HCT116 (cell line): ENCODE data around the gene CCL4L2. TPM values are rescaled to one million over a fixed set of nuclear protein-coding genes. Genes with fewer than 3 reads are reported as not detected.
"Not testable (repeated sequence)": the region's sequence is repeated elsewhere in the genome, so short reads cannot be mapped to it uniquely, and the experiment has no call there.

Experiments used
- ATAC-seq: fragments of 200-7000 bp; cut with Tn5 transposase; 2 replicates; pipeline ENCODE4 v1.9.1; 2020; ENCODE audit warnings: mild to moderate bottlenecking, moderate library complexity
- BruUV-seq: library from RNA; stranded (reverse); fragments of 400-500 nt; replicated peaks from 2 replicates; lab custom pipeline; 2021; lab: Mats Ljungman, UMichigan
- CTCF ChIA-PET: fragments of 300-600 bp; sonication (Branson Sonifier 250); formaldehyde crosslinking; loops from one replicate; lab custom pipeline; 2021; ENCODE audit warnings: antibody characterized with exemption; lab: Charles Lee
- POLR2A ChIA-PET: fragments of 300-600, 350-600 bp; sonication (Branson Sonifier 250); formaldehyde crosslinking; loops from one replicate; lab custom pipeline; 2021; ENCODE audit warnings: antibody characterized with exemption; lab: Charles Lee
- RAD21 ChIA-PET, 2 experiments: fragments of 300-600 bp; sonication (Branson Sonifier 250); formaldehyde crosslinking; loops; one replicate each; lab custom pipeline; 2023; ENCODE audit warnings: low total read pairs in 2 of 2; ENCODE audit not compliant: uncharacterized antibody in 2 of 2, unreplicated experiment in 2 of 2, low non-redundant PET in 1 of 2; lab: Charles Lee
- DNase-seq: peaks from one replicate; pipeline ENCODE4 v3.0.0-alpha.2; 2010; ENCODE audit warnings: low read depth, low spot score
- H2AFZ ChIP-seq: fragments of 200-600 bp; shearing (Covaris generic), sonication (generic); 2 replicates; pipeline ENCODE4 v1.6.1; 2017; ENCODE audit warnings: low read depth, mixed run types, mixed read lengths, antibody characterized with exemption, low read length; ENCODE audit not compliant: poor library complexity, severe bottlenecking
- H3K27ac ChIP-seq: 2 replicates; pipeline ENCODE4 v1.5.1; 2012; ENCODE audit warnings: low read depth, low read length
- H3K27me3 ChIP-seq: fragments of 200-600 bp; sonication (generic); 2 replicates; pipeline ENCODE4 v1.6.1; 2016; ENCODE audit warnings: mixed run types, low read length, mixed read lengths; ENCODE audit not compliant: insufficient read depth
- H3K36me3 ChIP-seq, 2 experiments: fragments of 200-500 bp in 1 of 2; fragments of 200-600 bp in 1 of 2; sonication (Bioruptor generic) in 1 of 2; sonication (generic) in 1 of 2; 2 replicates each; pipeline versions ENCODE4 v1.5.1 to v1.6.1; 2014 to 2016; ENCODE audit warnings: low read length in 2 of 2, inconsistent platforms in 1 of 2, mixed read lengths in 1 of 2, mixed run types in 1 of 2; ENCODE audit not compliant: insufficient read depth in 2 of 2, control insufficient read depth in 1 of 2
- H3K4me1 ChIP-seq, 2 experiments: fragments of 200-600 bp in 1 of 2; sonication (generic) in 1 of 2; 2 replicates each; pipeline versions ENCODE4 v1.5.1 to v1.6.1; 2012 to 2017; ENCODE audit warnings: low read length in 2 of 2, inconsistent platforms in 1 of 2, mild to moderate bottlenecking in 1 of 2, mixed read lengths in 1 of 2, mixed run types in 1 of 2, moderate library complexity in 1 of 2; ENCODE audit not compliant: insufficient read depth in 2 of 2, control insufficient read depth in 1 of 2
- H3K4me2 ChIP-seq: fragments of 200-600 bp; sonication (generic); 2 replicates; pipeline ENCODE4 v1.6.1; 2017; ENCODE audit warnings: mixed run types, low read length, mixed read lengths
- H3K4me3 ChIP-seq, 2 experiments: fragments of 200-600 bp in 1 of 2; sonication (generic) in 1 of 2; replicated peaks in 1 of 2; 2 replicates each; pipeline ENCODE4 v1.5.1; 2011 to 2016; ENCODE audit warnings: low read length in 2 of 2, control low read depth in 1 of 2, low read depth in 1 of 2, mild to moderate bottlenecking in 1 of 2, mixed read lengths in 1 of 2, mixed run types in 1 of 2
- H3K79me2 ChIP-seq: fragments of 200-600 bp; sonication (generic); 2 replicates; pipeline ENCODE4 v1.6.1; 2017; ENCODE audit warnings: mild to moderate bottlenecking, mixed run types, low read length, moderate library complexity, mixed read lengths; ENCODE audit not compliant: insufficient read depth
- H3K9ac ChIP-seq: fragments of 200-600 bp; sonication (generic); 2 replicates; pipeline ENCODE4 v1.6.1; 2016; ENCODE audit warnings: low read length, mixed read lengths
- H3K9me2 ChIP-seq: fragments of 200-600 bp; sonication (generic), shearing (Covaris generic); 2 replicates; pipeline ENCODE4 v1.6.1; 2017; ENCODE audit warnings: mixed run types, mild to moderate bottlenecking, moderate library complexity; ENCODE audit not compliant: insufficient read depth
- H3K9me3 ChIP-seq, 2 experiments: fragments of 200-500 bp in 1 of 2; fragments of 200-600 bp in 1 of 2; sonication (Bioruptor generic) in 1 of 2; sonication (generic) in 1 of 2; 2 replicates each; pipeline ENCODE4 v1.6.1; 2014 to 2017; ENCODE audit warnings: low read length in 2 of 2, mixed read lengths in 2 of 2, inconsistent platforms in 1 of 2, low read depth in 1 of 2, mild to moderate bottlenecking in 1 of 2, mixed run types in 1 of 2, moderate library complexity in 1 of 2; ENCODE audit not compliant: control insufficient read depth in 1 of 2, insufficient read depth in 1 of 2
- H4K20me1 ChIP-seq: fragments of 200-600 bp; sonication (generic), shearing (Covaris generic); 2 replicates; pipeline ENCODE4 v1.6.1; 2017; ENCODE audit warnings: mixed run types, mild to moderate bottlenecking, moderate library complexity; ENCODE audit not compliant: insufficient read depth
- CBX3 ChIP-seq: IDR thresholded peaks from 2 replicates; pipeline ENCODE4 v1.6.1; 2012; ENCODE audit warnings: low read depth
- CEBPB ChIP-seq: IDR thresholded peaks from 2 replicates; pipeline ENCODE4 v1.6.1; 2012; ENCODE audit warnings: low read depth
- EGR1 ChIP-seq: IDR thresholded peaks from 2 replicates; pipeline ENCODE4 v1.6.1; 2012; ENCODE audit warnings: low read depth
- EZH2phosphoT487 ChIP-seq: fragments of 200-600 bp; IDR thresholded peaks from 2 replicates; pipeline ENCODE4 v1.6.1; 2018; ENCODE audit warnings: antibody characterized with exemption, borderline replicate concordance
- FOSL1 ChIP-seq: IDR thresholded peaks from 2 replicates; pipeline ENCODE4 v1.6.1; 2012; ENCODE audit warnings: low read depth
- JUND ChIP-seq: IDR thresholded peaks from 2 replicates; pipeline ENCODE4 v1.6.1; 2012
- POLR2A ChIP-seq: IDR thresholded peaks from 2 replicates; pipeline ENCODE4 v1.7.0; 2011; ENCODE audit warnings: borderline replicate concordance; ENCODE audit not compliant: insufficient read depth, insufficient read length; ENCODE audit errors: extremely low read depth
- POLR2AphosphoS5 ChIP-seq: IDR thresholded peaks from 2 replicates; pipeline ENCODE4 v1.6.1; 2011; ENCODE audit warnings: mild to moderate bottlenecking, low read depth, low read length, moderate library complexity
- RAD21 ChIP-seq: IDR thresholded peaks from 2 replicates; pipeline ENCODE4 v1.6.1; 2012; ENCODE audit warnings: low read depth, mild to moderate bottlenecking
- SIN3A ChIP-seq: IDR thresholded peaks from 2 replicates; pipeline ENCODE4 v1.6.1; 2012; ENCODE audit warnings: low read depth
- SP1 ChIP-seq: IDR thresholded peaks from 2 replicates; pipeline ENCODE4 v1.6.1; 2012; ENCODE audit warnings: low read depth
- SRF ChIP-seq: IDR thresholded peaks from 2 replicates; pipeline ENCODE4 v1.6.1; 2012; ENCODE audit warnings: low read depth
- TCF7L2 ChIP-seq: IDR thresholded peaks from 2 replicates; pipeline ENCODE4 v1.7.0; 2011; ENCODE audit warnings: borderline replicate concordance, inconsistent platforms; ENCODE audit not compliant: insufficient read depth, insufficient read length; ENCODE audit errors: extremely low read depth
- YY1 ChIP-seq: IDR thresholded peaks from 2 replicates; pipeline ENCODE4 v1.6.1; 2011; ENCODE audit warnings: low read length, low read depth, moderate library complexity, mild to moderate bottlenecking; ENCODE audit not compliant: insufficient replicate concordance; ENCODE audit errors: extremely low read depth
- ZNF274 ChIP-seq: fragments of 200-500 bp; sonication (Bioruptor generic); IDR thresholded peaks from 2 replicates; pipeline ENCODE4 v1.6.1; 2014; ENCODE audit warnings: mild to moderate bottlenecking, low read depth, low read length, inconsistent platforms
- intact Hi-C: fragments of 100-400 bp; cut with micrococcal nuclease; formaldehyde crosslinking; loops from 2 replicates; pipeline ENCODE4 v1.10.0; 2022
- total RNA-seq: library from RNA; stranded (reverse); gene quantifications from one replicate; pipeline ENCODE4 v1.2.1, GENCODE V29; 2021; ENCODE audit not compliant: unreplicated experiment
- TF ChIP-seq, protein P1 (sequence below), 3 experiments: fragments of 200-600 bp in 1 of 3; sonication (generic) in 1 of 3; IDR thresholded peaks in 2 of 3; conservative IDR thresholded peaks in 1 of 3; 2 replicates each; pipeline ENCODE4 v1.5.1; 2012 to 2017; ENCODE audit warnings: low read depth in 2 of 3, low read length in 2 of 3, antibody characterized with exemption in 1 of 3, borderline replicate concordance in 1 of 3, control low read depth in 1 of 3, mild to moderate bottlenecking in 1 of 3, mixed read lengths in 1 of 3, mixed run types in 1 of 3, moderate library complexity in 1 of 3; ENCODE audit not compliant: insufficient read depth in 1 of 3
- TF ChIP-seq, protein P2 (sequence below): IDR thresholded peaks from 2 replicates; pipeline ENCODE4 v1.6.1; 2011; ENCODE audit warnings: mild to moderate bottlenecking, low read length, moderate library complexity; ENCODE audit not compliant: insufficient replicate concordance; ENCODE audit errors: extremely low read depth
- TF ChIP-seq, protein P3 (sequence below): IDR thresholded peaks from 2 replicates; pipeline ENCODE4 v1.6.1; 2012

CCL4L2 gene
- total RNA-seq, 1 experiment from 2014 or later, result 0.37 TPM

DNA sequence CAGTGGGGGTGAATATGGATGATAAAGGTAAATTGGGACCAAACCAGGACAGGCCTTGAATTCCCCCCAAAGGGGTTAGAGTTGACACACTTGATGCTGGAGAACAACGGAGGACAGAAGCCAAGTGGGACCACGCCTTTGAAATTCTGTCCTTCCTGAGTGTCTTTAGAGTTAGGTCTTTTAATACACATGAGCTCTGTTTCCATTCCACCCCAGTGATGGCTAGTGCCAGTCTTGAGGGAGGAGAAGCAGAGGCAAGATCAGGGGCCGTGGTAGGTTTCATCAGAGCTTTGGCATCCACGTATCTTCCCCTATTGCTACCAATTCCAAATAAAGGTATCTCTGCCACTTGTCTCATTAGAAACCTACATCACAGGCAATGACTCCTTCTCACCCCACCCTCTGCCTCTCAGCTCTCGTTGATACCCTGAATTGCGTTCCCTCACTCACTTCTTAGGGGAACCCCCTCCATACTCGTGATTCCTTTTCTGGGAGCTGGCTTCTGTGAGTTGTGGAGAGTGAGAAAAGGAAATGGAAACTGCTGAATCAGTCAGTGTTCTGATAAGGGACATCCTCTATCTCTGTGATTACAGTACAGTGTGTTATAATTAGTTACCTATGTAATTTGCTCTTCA is 11.9 kb upstream of the CCL4L2 start:
- Histone ChIP-seq H3K4me3 (no peak overlapping the region), H3K27ac (no peak overlapping the region), H3K4me2 (no peak overlapping the region), H2AFZ (no peak overlapping the region), H3K27me3 (0 out of 2 replicates have a peak, but pooled peaks cover 3% of the 10 kb centered on the region), H3K9me2 (no peaks in the 10 kb centered on the region), H4K20me1 (no peaks in the 10 kb centered on the region), H3K9me3 (no peaks in the 10 kb centered on the region), H3K36me3 (no peaks in the 10 kb centered on the region), H3K9ac (no peak overlapping the region), H3K4me1 (peaks cover 0 to 4% of the 10 kb centered on the region in 2 experiments; a peak in 2 of 4 replicates), H3K79me2 (no peaks in the 10 kb centered on the region)
- ChIA-PET RAD21 (no interaction called here), POLR2A (no interaction called here), CTCF (no interaction called here)
- no peak for DNase-seq
- intact Hi-C loops, result no loop called here
- no peak for TF ChIP-seq POLR2A
- no peak for TF ChIP-seq CBX3
- no peak for TF ChIP-seq CEBPB
- no peak for TF ChIP-seq POLR2AphosphoS5
- TF ChIP-seq EZH2phosphoT487, result no peak
- TF ChIP-seq, protein P1, sequence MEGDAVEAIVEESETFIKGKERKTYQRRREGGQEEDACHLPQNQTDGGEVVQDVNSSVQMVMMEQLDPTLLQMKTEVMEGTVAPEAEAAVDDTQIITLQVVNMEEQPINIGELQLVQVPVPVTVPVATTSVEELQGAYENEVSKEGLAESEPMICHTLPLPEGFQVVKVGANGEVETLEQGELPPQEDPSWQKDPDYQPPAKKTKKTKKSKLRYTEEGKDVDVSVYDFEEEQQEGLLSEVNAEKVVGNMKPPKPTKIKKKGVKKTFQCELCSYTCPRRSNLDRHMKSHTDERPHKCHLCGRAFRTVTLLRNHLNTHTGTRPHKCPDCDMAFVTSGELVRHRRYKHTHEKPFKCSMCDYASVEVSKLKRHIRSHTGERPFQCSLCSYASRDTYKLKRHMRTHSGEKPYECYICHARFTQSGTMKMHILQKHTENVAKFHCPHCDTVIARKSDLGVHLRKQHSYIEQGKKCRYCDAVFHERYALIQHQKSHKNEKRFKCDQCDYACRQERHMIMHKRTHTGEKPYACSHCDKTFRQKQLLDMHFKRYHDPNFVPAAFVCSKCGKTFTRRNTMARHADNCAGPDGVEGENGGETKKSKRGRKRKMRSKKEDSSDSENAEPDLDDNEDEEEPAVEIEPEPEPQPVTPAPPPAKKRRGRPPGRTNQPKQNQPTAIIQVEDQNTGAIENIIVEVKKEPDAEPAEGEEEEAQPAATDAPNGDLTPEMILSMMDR (IDR thresholded peaks at IDR 0.05 in 2 of 3, conservative IDR thresholded peaks at IDR 0.05 in 1 of 3; ENCODE audit: borderline replicate concordance in 1 of 3, insufficient read depth in 1 of 3, low read depth in 2 of 3, low read length in 2 of 3), result no peak
- TF ChIP-seq SP1, result no peak
- no peak for TF ChIP-seq SRF
- no peak for TF ChIP-seq EGR1
- TF ChIP-seq YY1, result no peak
- TF ChIP-seq, protein P2, sequence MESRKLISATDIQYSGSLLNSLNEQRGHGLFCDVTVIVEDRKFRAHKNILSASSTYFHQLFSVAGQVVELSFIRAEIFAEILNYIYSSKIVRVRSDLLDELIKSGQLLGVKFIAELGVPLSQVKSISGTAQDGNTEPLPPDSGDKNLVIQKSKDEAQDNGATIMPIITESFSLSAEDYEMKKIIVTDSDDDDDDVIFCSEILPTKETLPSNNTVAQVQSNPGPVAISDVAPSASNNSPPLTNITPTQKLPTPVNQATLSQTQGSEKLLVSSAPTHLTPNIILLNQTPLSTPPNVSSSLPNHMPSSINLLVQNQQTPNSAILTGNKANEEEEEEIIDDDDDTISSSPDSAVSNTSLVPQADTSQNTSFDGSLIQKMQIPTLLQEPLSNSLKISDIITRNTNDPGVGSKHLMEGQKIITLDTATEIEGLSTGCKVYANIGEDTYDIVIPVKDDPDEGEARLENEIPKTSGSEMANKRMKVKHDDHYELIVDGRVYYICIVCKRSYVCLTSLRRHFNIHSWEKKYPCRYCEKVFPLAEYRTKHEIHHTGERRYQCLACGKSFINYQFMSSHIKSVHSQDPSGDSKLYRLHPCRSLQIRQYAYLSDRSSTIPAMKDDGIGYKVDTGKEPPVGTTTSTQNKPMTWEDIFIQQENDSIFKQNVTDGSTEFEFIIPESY, result no peak
- TF ChIP-seq RAD21, result no peak
- TF ChIP-seq SIN3A, result no peak
- TF ChIP-seq ZNF274, result no peak
- TF ChIP-seq, protein P3, sequence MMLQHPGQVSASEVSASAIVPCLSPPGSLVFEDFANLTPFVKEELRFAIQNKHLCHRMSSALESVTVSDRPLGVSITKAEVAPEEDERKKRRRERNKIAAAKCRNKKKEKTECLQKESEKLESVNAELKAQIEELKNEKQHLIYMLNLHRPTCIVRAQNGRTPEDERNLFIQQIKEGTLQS, result no peak
- no peak for TF ChIP-seq JUND
- TF ChIP-seq TCF7L2, result no peak
- no peak for TF ChIP-seq FOSL1
- no peak for ATAC-seq
- BruUV-seq, result no TSS peak

DNA sequence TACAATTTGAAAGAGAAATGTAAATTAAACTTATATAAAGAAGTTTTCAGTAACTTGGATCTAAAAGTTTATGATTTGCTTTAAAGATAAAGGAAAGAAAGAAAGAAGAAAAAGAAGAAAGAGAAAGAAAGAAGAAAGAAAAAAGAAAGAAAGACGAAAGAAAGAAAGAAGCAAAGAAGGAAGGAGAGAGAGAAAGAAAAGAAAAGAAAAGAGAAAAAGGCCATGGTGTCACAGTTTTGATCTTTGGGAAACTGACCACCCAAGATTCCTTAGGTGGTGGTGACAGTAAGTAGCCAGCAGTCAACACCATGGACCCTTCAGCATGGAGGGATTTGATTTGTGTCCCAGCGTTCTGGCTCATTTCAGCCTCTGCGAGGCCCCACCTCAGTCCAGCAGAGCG is 9.8 kb upstream of the CCL4L2 start:
- not testable (repeated sequence) for ATAC-seq

More for the DNA sequence above, 9.8 kb upstream of the CCL4L2 start:
- DNase-seq, H3K36me3 ChIP-seq, intact Hi-C loops, H2AFZ ChIP-seq, H3K9me2 ChIP-seq, H4K20me1 ChIP-seq, RAD21 ChIA-PET, CTCF ChIA-PET, H3K27me3 ChIP-seq, H3K9me3 ChIP-seq, H3K4me3 ChIP-seq, H3K79me2 ChIP-seq, H3K27ac ChIP-seq, H3K4me1 ChIP-seq, H3K4me2 ChIP-seq, H3K9ac ChIP-seq, BruUV-seq, POLR2A ChIA-PET: not testable (repeated sequence)
